SK-N-SH (cell line): ENCODE data around the gene EAF1. TPM values are rescaled to one million over a fixed set of nuclear protein-coding genes. Genes with fewer than 3 reads are reported as not detected.
A peak's percentile ranks its signal among the peaks of the same experiment; 100 is the strongest.

Experiments used
- CTCF ChIA-PET: fragments of 300-600, 350-600 bp; formaldehyde crosslinking; extraction: SDS; loops from one replicate; lab custom pipeline; 2021; lab: Yijun Ruan, JAX
- POLR2A ChIA-PET: fragments of 350-600 bp; sonication (Branson Sonifier 250); formaldehyde crosslinking; extraction: SDS; loops from one replicate; lab custom pipeline; 2020; ENCODE audit warnings: antibody characterized with exemption, inconsistent platforms; lab: Yijun Ruan, JAX
- DNase-seq: peaks from one replicate; pipeline ENCODE4 v3.0.0; 2012
- H2AFZ ChIP-seq: fragments of 200-600 bp; sonication (generic); 2 replicates; pipeline ENCODE4 v1.8.1; 2016; ENCODE audit warnings: antibody characterized with exemption, mild to moderate bottlenecking, low read depth
- H3F3A ChIP-seq: fragments of 200-600 bp; sonication (generic); replicated peaks from 2 replicates; pipeline ENCODE3; 2016; ENCODE audit warnings: antibody characterized with exemption, mild to moderate bottlenecking; ENCODE audit not compliant: insufficient read depth
- H3K27ac ChIP-seq, 2 experiments: fragments of 200-500 bp in 1 of 2; fragments of 200-600 bp in 1 of 2; sonication (Bioruptor generic) in 1 of 2; sonication (generic), shearing (Covaris generic) in 1 of 2; 2 replicates each; pipeline versions ENCODE4 v1.5.1 to v1.6.1; 2014 to 2016; ENCODE audit warnings: low read depth in 2 of 2, inconsistent platforms in 1 of 2, low read length in 1 of 2, mild to moderate bottlenecking in 1 of 2, mixed read lengths in 1 of 2
- H3K27me3 ChIP-seq: fragments of 200-600 bp; sonication (generic), shearing (Covaris generic); 2 replicates; pipeline ENCODE4 v1.6.1; 2016; ENCODE audit warnings: mixed run types; ENCODE audit not compliant: insufficient read depth
- H3K36me3 ChIP-seq, 2 experiments: fragments of 200-500 bp in 1 of 2; fragments of 200-600 bp in 1 of 2; sonication (Bioruptor generic) in 1 of 2; sonication (generic) in 1 of 2; replicated peaks in 1 of 2; 2 replicates each; pipeline versions ENCODE3 to v1.5.1; 2014 to 2016; ENCODE audit warnings: low read length in 1 of 2, mild to moderate bottlenecking in 1 of 2; ENCODE audit not compliant: insufficient read depth in 2 of 2, control insufficient read depth in 1 of 2
- H3K4me1 ChIP-seq, 2 experiments: fragments of 200-500 bp in 1 of 2; fragments of 200-600 bp in 1 of 2; sonication (Bioruptor generic) in 1 of 2; sonication (generic), shearing (Covaris generic) in 1 of 2; 2 replicates each; pipeline versions ENCODE4 v1.5.1 to v1.6.1; 2014 to 2016; ENCODE audit warnings: low read depth in 1 of 2, low read length in 1 of 2, mixed run types in 1 of 2; ENCODE audit not compliant: insufficient read depth in 2 of 2, control insufficient read depth in 1 of 2
- H3K4me2 ChIP-seq: fragments of 200-600 bp; sonication (generic), shearing (Covaris generic); 2 replicates; pipeline ENCODE4 v1.6.1; 2017; ENCODE audit warnings: mixed run types
- H3K4me3 ChIP-seq, 2 experiments: fragments of 200-500 bp in 1 of 2; fragments of 200-600 bp in 1 of 2; sonication (Bioruptor generic) in 1 of 2; sonication (generic), shearing (Covaris generic) in 1 of 2; 2 replicates each; pipeline versions ENCODE4 v1.5.1 to v1.8.1; 2014 to 2016; ENCODE audit warnings: low read depth in 2 of 2, inconsistent platforms in 1 of 2, low read length in 1 of 2, mild to moderate bottlenecking in 1 of 2, mixed read lengths in 1 of 2, moderate library complexity in 1 of 2
- H3K79me2 ChIP-seq: fragments of 200-600 bp; sonication (generic); 2 replicates; pipeline ENCODE4 v1.8.1; 2017; ENCODE audit warnings: mild to moderate bottlenecking; ENCODE audit not compliant: insufficient read depth
- H3K9ac ChIP-seq: fragments of 200-600 bp; sonication (generic); 2 replicates; pipeline ENCODE4 v1.6.1; 2017; ENCODE audit warnings: mixed run types
- H3K9me2 ChIP-seq: fragments of 200-600 bp; sonication (generic); 2 replicates; pipeline ENCODE4 v1.6.1; 2017; ENCODE audit warnings: mixed run types
- H3K9me3 ChIP-seq: fragments of 200-600 bp; sonication (generic); 2 replicates; pipeline ENCODE4 v1.6.1; 2017; ENCODE audit warnings: mixed run types, mild to moderate bottlenecking, moderate library complexity
- H4K20me1 ChIP-seq: fragments of 200-600 bp; sonication (generic); 2 replicates; pipeline ENCODE4 v1.6.1; 2017; ENCODE audit warnings: mild to moderate bottlenecking, mixed run types; ENCODE audit not compliant: insufficient read depth
- CHD2 ChIP-seq: fragments of 150-350 bp; IDR thresholded peaks from 2 replicates; pipeline ENCODE4 v1.6.1; 2018; ENCODE audit warnings: low read length; ENCODE audit not compliant: partially characterized antibody
- CTCF ChIP-seq: fragments of 200-600 bp; sonication (generic); IDR thresholded peaks from 2 replicates; pipeline ENCODE4 v1.6.1; 2017; ENCODE audit warnings: antibody characterized with exemption, mild to moderate bottlenecking, moderate library complexity
- EP300 ChIP-seq, 2 experiments: IDR thresholded peaks; 2 replicates each; pipeline versions ENCODE4 v1.4.0 to v1.6.1; 2012; ENCODE audit warnings: borderline replicate concordance in 1 of 2, low read depth in 1 of 2, low read length in 1 of 2
- FOSL2 ChIP-seq: IDR thresholded peaks from 2 replicates; pipeline ENCODE4 v1.4.0; 2012; ENCODE audit warnings: low read depth, mild to moderate bottlenecking, moderate library complexity, borderline replicate concordance
- GATA2 ChIP-seq: sonication (generic); formaldehyde crosslinking; IDR thresholded peaks from 2 replicates; pipeline ENCODE4 v1.5.0; 2020; ENCODE audit warnings: mild to moderate bottlenecking, missing genetic modification reagents
- JUND ChIP-seq: IDR thresholded peaks from 2 replicates; pipeline ENCODE4 v1.4.0; 2012
- MEF2A ChIP-seq: IDR thresholded peaks from 2 replicates; pipeline ENCODE4 v1.4.0; 2012; ENCODE audit warnings: low read depth, borderline replicate concordance
- MXI1 ChIP-seq: IDR thresholded peaks from 2 replicates; pipeline ENCODE4 v1.6.1; 2012; ENCODE audit warnings: mild to moderate bottlenecking, low read depth, low read length, improper control_type of control experiment
- NFIC ChIP-seq: IDR thresholded peaks from 2 replicates; pipeline ENCODE4 v1.4.0; 2012; ENCODE audit warnings: borderline replicate concordance
- NRF1 ChIP-seq: IDR thresholded peaks from 2 replicates; pipeline ENCODE4 v1.6.1; 2012; ENCODE audit warnings: low read depth, mild to moderate bottlenecking, low read length
- POLR2AphosphoS5 ChIP-seq: IDR thresholded peaks from 2 replicates; pipeline ENCODE4 v1.6.1; 2012; ENCODE audit warnings: low read depth, low read length
- RAD21 ChIP-seq: IDR thresholded peaks from 2 replicates; pipeline ENCODE4 v1.6.1; 2012; ENCODE audit warnings: mild to moderate bottlenecking, low read length
- REST ChIP-seq: IDR thresholded peaks from 2 replicates; pipeline ENCODE4 v1.6.1; 2012; ENCODE audit warnings: mild to moderate bottlenecking, low read depth, low read length, moderate library complexity
- RFX5 ChIP-seq: IDR thresholded peaks from 2 replicates; pipeline ENCODE4 v1.6.1; 2012; ENCODE audit warnings: mild to moderate bottlenecking, improper control_type of control experiment, low read length
- RXRA ChIP-seq: IDR thresholded peaks from 2 replicates; pipeline ENCODE4 v1.4.0; 2012; ENCODE audit warnings: low read depth, mild to moderate bottlenecking, borderline replicate concordance
- TEAD4 ChIP-seq: IDR thresholded peaks from 2 replicates; pipeline ENCODE4 v1.4.0; 2012; ENCODE audit warnings: mild to moderate bottlenecking, borderline replicate concordance; ENCODE audit not compliant: insufficient read depth
- USF2 ChIP-seq: fragments of 150-350 bp; IDR thresholded peaks from 2 replicates; pipeline ENCODE4 v1.6.1; 2017; ENCODE audit warnings: antibody characterized with exemption, low read length, low read depth, borderline replicate concordance
- YY1 ChIP-seq: IDR thresholded peaks from 2 replicates; pipeline ENCODE4 v1.4.0; 2012; ENCODE audit warnings: low read depth, mild to moderate bottlenecking
- WGBS: methylation state at CpG from one replicate; pipeline ENCODE4 v1.1.6; 2017; ENCODE audit warnings: low lambda C conversion rate; 5-methylcytosine and 5-hydroxymethylcytosine counted together
- polyA plus RNA-seq, 3 experiments: library from polyadenylated mRNA; depleted of rRNA; stranded (reverse); fragments of >200 nt; gene quantifications; 2 replicates each; pipeline ENCODE4 v1.2.3, GENCODE V29; 2012
- TF ChIP-seq, protein P1 (sequence below): IDR thresholded peaks from 2 replicates; pipeline ENCODE4; 2012

Gene EAF1
- polyA plus RNA-seq, 1 of the 3 experiments (the other 2 are of a cell fraction) = 10.0 TPM

DNA sequence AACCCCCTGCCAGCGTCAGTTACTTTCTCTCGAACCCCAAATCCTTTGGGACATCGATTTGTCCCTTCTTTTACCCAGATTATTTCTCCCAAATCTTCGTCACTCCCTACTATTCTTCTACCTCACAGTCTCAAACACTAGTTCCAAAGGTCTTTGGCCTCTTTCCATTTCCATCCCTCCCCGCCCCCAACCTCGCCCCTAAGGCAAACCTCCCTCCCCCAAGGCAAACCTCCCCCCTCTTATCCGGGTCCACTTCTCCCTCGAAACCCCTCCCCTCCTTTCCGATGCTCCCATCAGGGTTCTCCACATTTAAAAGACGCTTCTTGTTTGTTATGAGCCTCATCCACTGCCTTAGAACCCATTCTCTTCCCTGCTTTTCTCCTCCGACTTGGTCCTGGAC is 583 bp downstream of the EAF1 start:
- no peak for TF ChIP-seq USF2
- Histone ChIP-seq H3K9me2 (no peaks in the 10 kb centered on the region), H4K20me1 (peaks cover 19% of the 10 kb centered on the region; the same call in 1 of the 2 replicates), H3K27ac (peak overlapping the region; percentile 75 to 86; a peak in 3 of 4 replicates), H3K4me3 (peak overlapping the region; percentile 89 to 91), H3F3A (no peaks in the 10 kb centered on the region), H3K9ac (peak overlapping the region; percentile 90), H3K4me1 (peaks cover 14 to 15% of the 10 kb centered on the region in 2 experiments; a peak in 3 of 4 replicates), H3K27me3 (no peaks in the 10 kb centered on the region), H2AFZ (peak overlapping the region; percentile 94), H3K4me2 (peak overlapping the region; percentile 98), H3K79me2 (peaks cover 71% of the 10 kb centered on the region), H3K36me3 (peaks cover 40 to 49% of the 10 kb centered on the region in 2 experiments), H3K9me3 (no peaks in the 10 kb centered on the region)
- POLR2A ChIA-PET = no interaction called here
- peak; percentile 48 for DNase-seq
- CTCF ChIA-PET = interaction anchor here (1.5 kb wide), 1 partner anchor 130 kb away, joined by 3 read pairs; no protein-coding TSS in a partner anchor
- under 1% methylated on average over 11 of the region's 11 CpGs for WGBS

DNA sequence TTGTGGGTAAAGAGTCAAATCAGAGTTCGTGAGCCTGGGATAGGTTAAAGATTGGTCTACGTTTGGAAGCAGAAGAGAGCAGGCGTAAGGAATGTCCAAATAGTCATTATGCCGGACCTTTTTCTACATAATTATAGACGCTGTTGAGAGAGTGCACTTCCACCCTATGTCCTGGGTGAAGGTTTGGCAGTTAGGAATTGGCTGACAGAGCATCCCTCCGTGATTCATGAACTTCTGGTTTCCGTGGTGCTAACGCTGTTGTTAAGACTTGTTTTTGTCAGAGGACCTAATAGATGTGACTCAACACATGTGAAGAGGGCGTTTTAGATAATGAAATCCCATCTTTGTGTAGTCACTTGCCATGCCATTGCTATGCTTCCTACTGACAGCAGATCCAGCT is 1.1 kb downstream of the EAF1 start:
- H3K4me1 ChIP-seq = peaks cover 14 to 15% of the 10 kb centered on the region in 2 experiments; a peak in 3 of 4 replicates
- no peaks in the 10 kb centered on the region for H3K9me3 ChIP-seq
- peak overlapping the region; percentile 94 for H2AFZ ChIP-seq
- TF ChIP-seq NRF1 (no peak), POLR2AphosphoS5 (no peak), GATA2 (CRISPR knock-in tag) (no peak), CTCF (no peak), TEAD4 (no peak), CHD2 (no peak), NFIC (no peak), EP300 (IDR thresholded peaks at IDR 0.05; ENCODE audit: borderline replicate concordance in 1 of 2, low read depth in 1 of 2, low read length in 1 of 2) (no peak), YY1 (no peak), MXI1 (no peak; the same call in 1 of the 2 replicates), RAD21 (no peak), MEF2A (no peak), RFX5 (no peak), RXRA (no peak), FOSL2 (no peak), REST (no peak), JUND (no peak)
- TF ChIP-seq, protein P1, sequence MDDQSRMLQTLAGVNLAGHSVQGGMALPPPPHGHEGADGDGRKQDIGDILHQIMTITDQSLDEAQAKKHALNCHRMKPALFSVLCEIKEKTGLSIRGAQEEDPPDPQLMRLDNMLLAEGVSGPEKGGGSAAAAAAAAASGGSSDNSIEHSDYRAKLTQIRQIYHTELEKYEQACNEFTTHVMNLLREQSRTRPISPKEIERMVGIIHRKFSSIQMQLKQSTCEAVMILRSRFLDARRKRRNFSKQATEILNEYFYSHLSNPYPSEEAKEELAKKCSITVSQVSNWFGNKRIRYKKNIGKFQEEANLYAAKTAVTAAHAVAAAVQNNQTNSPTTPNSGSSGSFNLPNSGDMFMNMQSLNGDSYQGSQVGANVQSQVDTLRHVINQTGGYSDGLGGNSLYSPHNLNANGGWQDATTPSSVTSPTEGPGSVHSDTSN = no peak
- TF ChIP-seq, all 33 proteins: peak for 0
- peaks cover 44 to 45% of the 10 kb centered on the region in 2 experiments for H3K36me3 ChIP-seq
- peak overlapping the region; percentile 98 for H3K4me2 ChIP-seq
- H3K9ac ChIP-seq = peak overlapping the region; percentile 90
- POLR2A ChIA-PET = no interaction called here
- H3K79me2 ChIP-seq = peaks cover 75% of the 10 kb centered on the region
- CTCF ChIA-PET = no interaction called here
- 2% methylated on average over 9 of the region's 9 CpGs for WGBS
- no peaks in the 10 kb centered on the region for H3K27me3 ChIP-seq
- H3K9me2 ChIP-seq = no peaks in the 10 kb centered on the region
- H3K4me3 ChIP-seq = peak overlapping the region; percentile 89 to 91
- DNase-seq = no peak
- peaks cover 19% of the 10 kb centered on the region; the same call in 1 of the 2 replicates for H4K20me1 ChIP-seq
- peak overlapping the region in 1 of 2 experiments; percentile 75; a peak in 2 of 4 replicates for H3K27ac ChIP-seq
- no peaks in the 10 kb centered on the region for H3F3A ChIP-seq
